ENCODE measurements around the gene ZSWIM6. TPM values are rescaled to one million over a fixed set of nuclear protein-coding genes. Genes with fewer than 3 reads are reported as not detected.

ZSWIM6 gene
- total and polyA plus RNA-seq, 2 experiments from 2014 or later = 3.9 to 6.0 TPM

DNA sequence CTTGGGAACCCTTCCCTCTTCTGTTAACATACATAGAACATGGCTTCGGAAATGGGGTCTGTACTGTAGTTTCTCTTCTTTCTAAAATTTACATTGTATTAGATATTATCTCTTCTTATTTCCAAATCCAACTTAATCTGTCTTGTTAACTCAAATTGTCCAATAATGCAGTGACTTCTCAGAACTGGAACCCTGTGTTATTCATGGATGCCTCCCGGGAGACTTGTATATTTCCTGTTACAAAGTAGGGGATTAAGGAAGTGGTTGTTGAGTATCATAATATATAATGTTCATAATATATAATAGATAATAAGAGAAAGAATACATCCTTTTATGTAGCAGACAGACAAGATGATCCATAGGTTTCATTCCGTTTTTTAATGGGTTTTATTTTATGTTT, 128.4 kb downstream of the ZSWIM6 start:
- H3K4me3 ChIP-seq = no peak overlapping the region
- no peaks in the 10 kb centered on the region for H3K79me2 ChIP-seq (replicated peaks; ENCODE audit: insufficient read depth)
- DNase-seq (ENCODE audit: low spot score) = no peak
- ATAC-seq = no peak
- Mint-ChIP-seq H3K27me3 (ENCODE audit: insufficient read depth, low read depth, poor library complexity) (no peaks in the 10 kb centered on the region), H3K4me3 (no peak overlapping the region), H3K27ac (no peak overlapping the region), H3K4me1 (peaks cover 23% of the 10 kb centered on the region), H3K36me3 (ENCODE audit: low read depth) (no peaks in the 10 kb centered on the region), H3K9me3 (no peaks in the 10 kb centered on the region)
- no peak overlapping the region for H3K4me2 ChIP-seq
- H3K9me2 ChIP-seq (ENCODE audit: insufficient read depth) = no peaks in the 10 kb centered on the region
- no peaks in the 10 kb centered on the region for H4K20me1 ChIP-seq (replicated peaks; ENCODE audit: insufficient read depth)
- H3K36me3 ChIP-seq (ENCODE audit: insufficient read depth) = no peaks in the 10 kb centered on the region
- TF ChIP-seq ETS1 (IDR thresholded peaks at IDR 0.05) = no peak
- TF ChIP-seq CREB1 (CRISPR knock-in tag; IDR thresholded peaks at IDR 0.05; ENCODE audit: low read depth) = no peak
- no peak for TF ChIP-seq ZNF331 (CRISPR knock-in tag; IDR thresholded peaks at IDR 0.05; ENCODE audit: low read depth)
- TF ChIP-seq, protein P1, sequence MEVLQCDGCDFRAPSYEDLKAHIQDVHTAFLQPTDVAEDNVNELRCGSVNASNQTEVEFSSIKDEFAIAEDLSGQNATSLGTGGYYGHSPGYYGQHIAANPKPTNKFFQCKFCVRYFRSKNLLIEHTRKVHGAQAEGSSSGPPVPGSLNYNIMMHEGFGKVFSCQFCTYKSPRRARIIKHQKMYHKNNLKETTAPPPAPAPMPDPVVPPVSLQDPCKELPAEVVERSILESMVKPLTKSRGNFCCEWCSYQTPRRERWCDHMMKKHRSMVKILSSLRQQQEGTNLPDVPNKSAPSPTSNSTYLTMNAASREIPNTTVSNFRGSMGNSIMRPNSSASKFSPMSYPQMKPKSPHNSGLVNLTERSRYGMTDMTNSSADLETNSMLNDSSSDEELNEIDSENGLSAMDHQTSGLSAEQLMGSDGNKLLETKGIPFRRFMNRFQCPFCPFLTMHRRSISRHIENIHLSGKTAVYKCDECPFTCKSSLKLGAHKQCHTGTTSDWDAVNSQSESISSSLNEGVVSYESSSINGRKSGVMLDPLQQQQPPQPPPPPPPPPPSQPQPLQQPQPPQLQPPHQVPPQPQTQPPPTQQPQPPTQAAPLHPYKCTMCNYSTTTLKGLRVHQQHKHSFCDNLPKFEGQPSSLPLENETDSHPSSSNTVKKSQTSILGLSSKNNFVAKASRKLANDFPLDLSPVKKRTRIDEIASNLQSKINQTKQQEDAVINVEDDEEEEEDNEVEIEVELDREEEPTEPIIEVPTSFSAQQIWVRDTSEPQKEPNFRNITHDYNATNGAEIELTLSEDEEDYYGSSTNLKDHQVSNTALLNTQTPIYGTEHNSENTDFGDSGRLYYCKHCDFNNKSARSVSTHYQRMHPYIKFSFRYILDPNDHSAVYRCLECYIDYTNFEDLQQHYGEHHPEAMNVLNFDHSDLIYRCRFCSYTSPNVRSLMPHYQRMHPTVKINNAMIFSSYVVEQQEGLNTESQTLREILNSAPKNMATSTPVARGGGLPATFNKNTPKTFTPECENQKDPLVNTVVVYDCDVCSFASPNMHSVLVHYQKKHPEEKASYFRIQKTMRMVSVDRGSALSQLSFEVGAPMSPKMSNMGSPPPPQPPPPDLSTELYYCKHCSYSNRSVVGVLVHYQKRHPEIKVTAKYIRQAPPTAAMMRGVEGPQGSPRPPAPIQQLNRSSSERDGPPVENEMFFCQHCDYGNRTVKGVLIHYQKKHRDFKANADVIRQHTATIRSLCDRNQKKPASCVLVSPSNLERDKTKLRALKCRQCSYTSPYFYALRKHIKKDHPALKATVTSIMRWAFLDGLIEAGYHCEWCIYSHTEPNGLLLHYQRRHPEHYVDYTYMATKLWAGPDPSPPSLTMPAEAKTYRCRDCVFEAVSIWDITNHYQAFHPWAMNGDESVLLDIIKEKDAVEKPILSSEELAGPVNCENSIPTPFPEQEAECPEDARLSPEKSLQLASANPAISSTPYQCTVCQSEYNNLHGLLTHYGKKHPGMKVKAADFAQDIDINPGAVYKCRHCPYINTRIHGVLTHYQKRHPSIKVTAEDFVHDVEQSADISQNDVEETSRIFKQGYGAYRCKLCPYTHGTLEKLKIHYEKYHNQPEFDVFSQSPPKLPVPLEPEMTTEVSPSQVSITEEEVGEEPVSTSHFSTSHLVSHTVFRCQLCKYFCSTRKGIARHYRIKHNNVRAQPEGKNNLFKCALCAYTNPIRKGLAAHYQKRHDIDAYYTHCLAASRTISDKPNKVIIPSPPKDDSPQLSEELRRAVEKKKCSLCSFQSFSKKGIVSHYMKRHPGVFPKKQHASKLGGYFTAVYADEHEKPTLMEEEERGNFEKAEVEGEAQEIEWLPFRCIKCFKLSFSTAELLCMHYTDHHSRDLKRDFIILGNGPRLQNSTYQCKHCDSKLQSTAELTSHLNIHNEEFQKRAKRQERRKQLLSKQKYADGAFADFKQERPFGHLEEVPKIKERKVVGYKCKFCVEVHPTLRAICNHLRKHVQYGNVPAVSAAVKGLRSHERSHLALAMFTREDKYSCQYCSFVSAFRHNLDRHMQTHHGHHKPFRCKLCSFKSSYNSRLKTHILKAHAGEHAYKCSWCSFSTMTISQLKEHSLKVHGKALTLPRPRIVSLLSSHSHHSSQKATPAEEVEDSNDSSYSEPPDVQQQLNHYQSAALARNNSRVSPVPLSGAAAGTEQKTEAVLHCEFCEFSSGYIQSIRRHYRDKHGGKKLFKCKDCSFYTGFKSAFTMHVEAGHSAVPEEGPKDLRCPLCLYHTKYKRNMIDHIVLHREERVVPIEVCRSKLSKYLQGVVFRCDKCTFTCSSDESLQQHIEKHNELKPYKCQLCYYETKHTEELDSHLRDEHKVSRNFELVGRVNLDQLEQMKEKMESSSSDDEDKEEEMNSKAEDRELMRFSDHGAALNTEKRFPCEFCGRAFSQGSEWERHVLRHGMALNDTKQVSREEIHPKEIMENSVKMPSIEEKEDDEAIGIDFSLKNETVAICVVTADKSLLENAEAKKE (CRISPR knock-in tag; IDR thresholded peaks at IDR 0.05) = no peak
- no peak for TF ChIP-seq REST (IDR thresholded peaks at IDR 0.05; ENCODE audit: unreplicated experiment)
- TF ChIP-seq STAT1 (IDR thresholded peaks at IDR 0.05; ENCODE audit: unreplicated experiment) = no peak
- no peak for TF ChIP-seq POLR2AphosphoS5 (IDR thresholded peaks at IDR 0.05; ENCODE audit: low read depth)
- no peak for TF ChIP-seq NANOG (IDR thresholded peaks at IDR 0.05; ENCODE audit: borderline replicate concordance)
- no peak for TF ChIP-seq EZH2 (IDR thresholded peaks at IDR 0.05; ENCODE audit: low read depth, unreplicated experiment)
- no peak for TF ChIP-seq JUNB (IDR thresholded peaks at IDR 0.05; ENCODE audit: unreplicated experiment)
- no peak for TF ChIP-seq EZH2phosphoT487 (IDR thresholded peaks at IDR 0.05; ENCODE audit: unreplicated experiment)
- TF ChIP-seq CTCF (conservative IDR thresholded peaks at IDR 0.05; ENCODE audit: low read depth in 2 of 2) = no peak
- TF ChIP-seq ZNF114 (CRISPR knock-in tag; IDR thresholded peaks at IDR 0.05) = no peak
- H3K27ac ChIP-seq (ENCODE audit: low read depth) = no peak overlapping the region
- H3K4me1 ChIP-seq (ENCODE audit: insufficient read depth) = peaks cover 15% of the 10 kb centered on the region
- H2AFZ ChIP-seq = no peak overlapping the region
- H3F3A ChIP-seq (replicated peaks; ENCODE audit: low read depth) = no peaks in the 10 kb centered on the region
- no peaks in the 10 kb centered on the region for H3K27me3 ChIP-seq (ENCODE audit: insufficient read depth)

Measured in GM23338 (cell line).